ENCODE measurements around the gene RPTOR. TPM values are rescaled to one million over a fixed set of nuclear protein-coding genes. Genes with fewer than 3 reads are reported as not detected.

RPTOR gene
- polyA plus RNA-seq, 1 donor (not counting 4 experiments of a cell fraction or from before 2014, with no cell fraction given), result 4.0 TPM

DNA sequence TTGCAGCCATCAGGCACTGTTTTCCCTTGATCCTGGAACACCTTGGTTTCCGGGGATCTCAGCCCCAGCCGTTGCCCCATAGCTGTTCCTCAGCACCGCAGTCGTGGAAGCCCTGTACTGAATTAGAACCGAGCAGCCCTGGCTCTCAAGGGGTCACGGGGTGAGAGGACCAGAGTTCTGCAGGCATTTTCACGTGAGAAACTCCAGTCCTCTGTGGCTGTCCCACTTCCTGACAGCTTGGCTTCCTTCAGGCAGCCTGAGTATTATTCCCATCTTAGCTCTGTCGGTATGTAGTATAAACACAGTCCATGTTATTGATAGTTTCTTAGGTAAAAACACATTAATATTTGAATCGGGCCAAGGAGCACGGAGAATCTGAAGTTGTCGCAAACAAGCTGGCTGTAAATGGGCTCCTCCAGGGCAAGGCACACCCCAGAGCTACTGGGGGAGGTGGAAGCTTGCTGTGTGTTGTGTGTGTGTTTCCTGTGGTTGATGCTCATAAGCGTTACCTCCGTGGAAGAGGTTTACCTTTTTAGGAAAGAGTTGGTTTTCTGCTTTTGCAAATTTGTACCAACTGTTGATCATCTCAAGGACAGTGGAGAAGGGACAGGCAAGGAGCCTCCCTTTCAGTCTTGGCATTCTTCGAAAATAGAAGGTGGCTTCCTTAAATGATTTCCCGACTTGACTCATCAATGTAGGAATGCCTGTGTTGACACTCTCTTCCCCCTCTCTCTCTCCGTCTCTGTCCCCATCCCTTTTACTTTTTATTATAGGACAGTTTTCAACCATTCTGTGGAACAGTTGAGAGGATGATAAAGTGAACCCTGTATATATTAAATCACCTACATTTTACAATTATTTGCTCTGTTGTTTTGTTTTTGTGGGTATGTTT lies 238.1 kb downstream of the RPTOR start:
- Histone ChIP-seq H2AFZ (ENCODE audit: control insufficient read depth, low read length) (no peak overlapping the region), H3K9ac (ENCODE audit: control insufficient read depth, extremely low read depth, insufficient read depth, low read length) (no peak overlapping the region), H4K20me1 (ENCODE audit: control insufficient read depth, extremely low read depth, insufficient read depth, low read length) (no peaks in the 10 kb centered on the region), H3K27ac (ENCODE audit: control insufficient read depth, insufficient read depth, low read length) (no peak overlapping the region), H3K9me3 (ENCODE audit: control insufficient read depth, low read depth, low read length) (no peaks in the 10 kb centered on the region), H3K79me2 (ENCODE audit: control insufficient read depth, insufficient read depth, low read length) (no peaks in the 10 kb centered on the region), H3K27me3 (ENCODE audit: control insufficient read depth, extremely low read depth, insufficient read depth, low read length) (no peaks in the 10 kb centered on the region), H3K4me3 (ENCODE audit: control insufficient read depth in 2 of 3, extremely low read depth in 1 of 3, insufficient read depth in 2 of 3, low read depth in 1 of 3, low read length in 3 of 3) (no peak overlapping the region), H3K4me2 (ENCODE audit: control insufficient read depth, extremely low read depth, insufficient read depth, low read depth, low read length) (no peak overlapping the region), H3K4me1 (ENCODE audit: control insufficient read depth, extremely low read depth, insufficient read depth, low read length) (no peaks in the 10 kb centered on the region), H3K36me3 (ENCODE audit: control insufficient read depth in 2 of 2, extremely low read depth in 1 of 2, insufficient read depth in 2 of 2, low read length in 2 of 2) (peaks cover 0 to 6% of the 10 kb centered on the region in 2 experiments), H3K9me1 (ENCODE audit: control insufficient read depth, extremely low read depth, insufficient read depth, low read length) (no peaks in the 10 kb centered on the region)
- TF ChIP-seq CTCF (optimal IDR thresholded peaks at IDR 0.05 in 1 of 3, IDR thresholded peaks at IDR 0.05 in 1 of 3, conservative IDR thresholded peaks at IDR 0.05 in 1 of 3; ENCODE audit: extremely low read depth in 1 of 3, insufficient read depth in 2 of 3, low read length in 3 of 3), result no peak
- no peak for TF ChIP-seq EZH2 (IDR thresholded peaks at IDR 0.05; ENCODE audit: low read length)
- dilution Hi-C loops (cut with MboI; ENCODE audit: extremely low pct_ligation_motif_present, low sequenced_read_pairs), result no loop called here
- DNase-seq (ENCODE audit: low read depth, low spot score) (no peak), FAIRE-seq (no peak)

GRCh38 chr17:80783486-80783885 lies 238.8 kb downstream of the RPTOR start:
- no peak overlapping the region for H2AFZ ChIP-seq (ENCODE audit: control insufficient read depth, low read length)
- DNase-seq (ENCODE audit: low read depth, low spot score) (no peak), FAIRE-seq (no peak)
- H3K9me1 ChIP-seq (ENCODE audit: control insufficient read depth, extremely low read depth, insufficient read depth, low read length), result no peaks in the 10 kb centered on the region
- H3K4me3 ChIP-seq (ENCODE audit: control insufficient read depth in 2 of 3, extremely low read depth in 1 of 3, insufficient read depth in 2 of 3, low read depth in 1 of 3, low read length in 3 of 3), result no peak overlapping the region
- no peak overlapping the region for H3K9ac ChIP-seq (ENCODE audit: control insufficient read depth, extremely low read depth, insufficient read depth, low read length)
- H3K4me2 ChIP-seq (ENCODE audit: control insufficient read depth, extremely low read depth, insufficient read depth, low read depth, low read length), result no peak overlapping the region
- H3K27ac ChIP-seq (ENCODE audit: control insufficient read depth, insufficient read depth, low read length), result no peak overlapping the region
- no peaks in the 10 kb centered on the region for H3K27me3 ChIP-seq (ENCODE audit: control insufficient read depth, extremely low read depth, insufficient read depth, low read length)
- no peaks in the 10 kb centered on the region for H3K79me2 ChIP-seq (ENCODE audit: control insufficient read depth, insufficient read depth, low read length)
- peaks cover 0 to 6% of the 10 kb centered on the region in 2 experiments for H3K36me3 ChIP-seq (ENCODE audit: control insufficient read depth in 2 of 2, extremely low read depth in 1 of 2, insufficient read depth in 2 of 2, low read length in 2 of 2)
- TF ChIP-seq EZH2 (IDR thresholded peaks at IDR 0.05; ENCODE audit: low read length), result no peak
- TF ChIP-seq CTCF (optimal IDR thresholded peaks at IDR 0.05 in 1 of 3, IDR thresholded peaks at IDR 0.05 in 1 of 3, conservative IDR thresholded peaks at IDR 0.05 in 1 of 3; ENCODE audit: extremely low read depth in 1 of 3, insufficient read depth in 2 of 3, low read length in 3 of 3), result no peak
- no peaks in the 10 kb centered on the region for H4K20me1 ChIP-seq (ENCODE audit: control insufficient read depth, extremely low read depth, insufficient read depth, low read length)
- dilution Hi-C loops (cut with MboI; ENCODE audit: extremely low pct_ligation_motif_present, low sequenced_read_pairs), result no loop called here
- H3K4me1 ChIP-seq (ENCODE audit: control insufficient read depth, extremely low read depth, insufficient read depth, low read length), result no peaks in the 10 kb centered on the region
- no peaks in the 10 kb centered on the region for H3K9me3 ChIP-seq (ENCODE audit: control insufficient read depth, low read depth, low read length)

All from keratinocyte (primary cell).